Smooth muscle cell of the brain vasculature (primary cell): Measurements from ENCODE around the gene RGS9.
A peak's percentile ranks its signal among the peaks of the same experiment; 100 is the strongest.

Experiments
- DNase-seq: peaks from one replicate; pipeline ENCODE4 v3.0.0-alpha.2; 2012; ENCODE audit warnings: low read depth, low spot score

Gene RGS9

DNA sequence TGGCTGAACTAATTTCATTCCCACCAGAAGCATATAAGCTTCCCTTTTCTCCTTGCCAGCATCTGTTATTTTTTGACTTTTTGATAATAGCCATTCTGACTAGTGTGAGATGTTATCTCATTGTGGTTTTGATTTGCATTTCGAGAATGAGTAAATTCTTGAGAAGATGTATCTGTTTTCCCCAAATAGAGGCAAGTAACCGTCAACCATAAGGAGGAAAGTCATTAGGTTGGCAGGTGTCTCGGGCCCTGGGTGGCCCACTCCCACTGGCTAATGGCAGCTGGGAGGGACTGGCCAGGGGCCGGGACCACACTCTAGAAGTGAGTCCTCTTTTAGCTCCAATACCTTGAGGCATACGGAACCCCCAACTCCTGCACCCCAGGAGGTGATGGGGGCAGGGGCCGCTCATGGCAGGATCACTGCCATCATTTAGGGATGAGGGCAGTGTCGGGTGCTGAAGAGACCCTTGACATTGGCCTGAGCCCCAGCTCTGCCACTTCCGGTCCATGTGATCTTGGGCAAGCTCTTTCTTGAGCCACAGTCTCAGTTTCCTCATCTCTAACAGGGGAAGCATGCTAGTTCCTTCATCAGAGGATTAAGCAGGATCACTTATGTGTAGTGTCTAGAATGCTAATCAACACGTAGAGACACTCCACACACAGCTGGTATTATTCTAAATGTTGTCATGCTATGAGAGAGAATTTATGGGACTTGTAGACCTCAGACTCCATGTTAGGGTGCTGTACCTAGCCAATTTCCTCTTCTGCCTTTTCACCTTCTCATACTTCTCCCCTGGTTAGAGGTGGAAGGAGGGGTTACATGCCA lies 44.3 kb downstream of the RGS9 start:
- no peak for DNase-seq

DNA sequence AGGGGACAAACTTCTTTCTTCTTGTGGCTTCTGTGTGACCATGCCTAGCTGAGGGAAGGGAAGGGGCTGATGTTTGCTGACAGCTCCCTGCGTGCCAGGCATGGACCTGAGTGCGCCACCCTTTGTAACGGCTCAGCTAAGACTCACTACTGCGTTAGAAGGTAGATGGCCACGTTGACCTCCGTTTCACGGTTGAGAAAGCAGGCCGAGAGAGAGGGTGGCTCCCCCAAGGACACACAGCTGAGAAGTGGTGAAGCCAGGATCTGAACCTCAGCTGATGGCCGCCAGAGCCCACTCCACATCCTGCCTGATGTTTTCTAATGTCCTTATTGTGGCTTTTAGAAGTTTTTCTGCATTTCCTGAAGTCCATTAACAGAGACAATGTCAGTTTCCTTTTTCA lies 45.1 kb downstream of the RGS9 start:
- no peak for DNase-seq

DNA sequence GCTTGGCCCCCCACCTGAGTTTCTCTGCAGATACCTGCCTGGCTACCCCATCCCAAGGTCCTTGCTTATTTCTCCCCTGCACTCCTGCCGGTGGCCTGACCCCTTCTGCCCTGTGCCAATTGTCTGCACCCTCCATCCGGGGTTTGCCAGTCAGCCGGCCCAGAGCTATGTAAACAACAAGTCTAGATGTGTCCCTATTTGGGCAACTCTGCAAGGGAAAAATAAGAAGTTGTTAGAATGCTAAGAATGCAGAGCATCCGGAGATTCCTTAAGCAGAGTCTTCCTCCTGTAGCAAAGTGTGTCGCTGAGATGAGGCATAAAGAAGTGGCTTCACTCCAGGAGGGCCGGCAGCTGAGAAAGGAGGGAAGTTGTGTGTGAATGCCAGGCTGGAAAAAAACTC lies 46.6 kb downstream of the RGS9 start:
- no peak for DNase-seq

DNA sequence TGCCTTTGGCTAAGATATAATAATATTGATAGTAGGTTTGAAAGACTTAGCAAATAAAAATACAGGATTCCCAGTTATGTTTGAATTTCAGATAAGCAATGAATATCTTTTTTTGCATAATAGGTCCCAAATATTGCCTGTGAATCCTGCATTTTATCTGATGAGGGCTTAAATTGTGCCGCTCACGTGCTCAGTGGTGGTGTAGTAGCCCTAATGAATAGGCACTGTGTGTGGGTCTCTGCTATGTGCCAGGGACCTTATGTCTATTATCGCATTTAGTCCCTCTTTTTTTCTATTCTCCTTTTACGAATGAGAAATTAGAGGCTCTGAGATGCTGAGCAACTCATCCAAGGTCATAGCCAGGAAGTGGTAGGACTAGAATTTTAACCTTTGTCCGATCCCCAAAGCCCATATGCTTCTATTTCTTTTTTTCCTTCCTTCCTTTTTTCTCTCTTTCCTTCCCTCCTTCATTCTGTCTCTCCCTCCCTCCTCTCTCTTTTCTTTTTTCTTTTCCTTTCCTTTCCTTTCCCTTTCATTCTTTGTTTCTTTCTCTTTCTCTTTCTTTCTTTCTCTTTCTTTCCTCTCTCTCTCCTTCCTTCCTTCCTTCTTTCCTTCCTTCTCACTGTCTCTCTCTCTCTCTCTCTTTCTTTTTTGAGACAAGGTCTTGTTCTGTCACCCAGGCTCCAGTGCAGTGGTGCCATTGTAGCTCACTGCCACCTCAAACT lies 47.2 kb downstream of the RGS9 start:
- DNase-seq = no peak

DNA sequence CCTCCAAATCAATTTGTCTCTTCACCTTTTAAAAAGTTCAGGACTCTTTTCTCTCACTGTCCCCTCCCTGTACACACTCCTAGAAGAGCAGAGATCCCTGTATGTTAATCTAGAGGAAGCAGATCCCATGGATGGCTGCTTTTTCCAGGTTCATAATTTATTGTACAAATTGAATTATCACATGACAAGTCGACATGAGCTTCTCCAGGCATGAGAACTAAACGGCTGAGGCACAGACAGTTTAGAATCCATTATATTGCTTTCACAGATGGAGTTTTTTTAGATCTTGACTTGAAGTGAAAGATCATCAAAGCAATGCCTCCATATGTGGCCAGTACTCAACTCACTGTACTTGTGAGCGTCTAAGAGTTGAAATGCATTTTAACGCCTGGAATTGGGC lies 47.9 kb downstream of the RGS9 start:
- DNase-seq = no peak

DNA sequence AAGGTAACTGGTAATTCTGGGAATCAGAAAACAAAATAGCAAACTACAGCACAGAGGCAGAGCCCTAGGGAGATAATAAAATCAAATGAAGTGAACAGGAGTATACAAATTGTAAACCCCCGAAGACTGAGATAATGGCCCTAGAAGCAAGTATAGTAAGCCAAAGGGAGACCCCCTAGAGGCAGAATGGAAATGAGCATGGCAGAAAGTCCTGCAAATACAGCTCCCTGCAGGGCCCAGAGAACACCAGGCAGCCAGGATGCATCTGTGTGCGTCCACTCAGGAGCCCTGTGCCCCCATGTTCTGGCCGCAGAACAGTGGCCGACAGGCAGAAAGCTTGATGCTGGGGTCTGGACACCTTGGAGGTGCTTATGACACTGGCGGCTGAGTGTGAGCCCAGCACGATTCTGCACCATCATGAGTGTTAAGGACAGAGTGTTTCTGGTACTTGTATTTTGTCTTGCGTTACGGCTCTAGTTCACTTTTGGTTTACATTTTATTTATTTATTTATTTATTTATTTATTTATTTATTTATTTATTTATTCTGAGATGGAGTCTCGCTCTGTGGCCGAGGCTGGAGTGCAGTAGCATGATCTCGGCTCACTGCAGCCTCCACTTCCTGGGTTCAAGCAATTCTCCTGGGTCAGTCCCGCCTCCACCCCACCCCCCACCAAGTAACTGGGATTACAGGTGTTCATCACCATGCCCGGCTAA lies 48.7 kb downstream of the RGS9 start:
- DNase-seq = no peak

DNA sequence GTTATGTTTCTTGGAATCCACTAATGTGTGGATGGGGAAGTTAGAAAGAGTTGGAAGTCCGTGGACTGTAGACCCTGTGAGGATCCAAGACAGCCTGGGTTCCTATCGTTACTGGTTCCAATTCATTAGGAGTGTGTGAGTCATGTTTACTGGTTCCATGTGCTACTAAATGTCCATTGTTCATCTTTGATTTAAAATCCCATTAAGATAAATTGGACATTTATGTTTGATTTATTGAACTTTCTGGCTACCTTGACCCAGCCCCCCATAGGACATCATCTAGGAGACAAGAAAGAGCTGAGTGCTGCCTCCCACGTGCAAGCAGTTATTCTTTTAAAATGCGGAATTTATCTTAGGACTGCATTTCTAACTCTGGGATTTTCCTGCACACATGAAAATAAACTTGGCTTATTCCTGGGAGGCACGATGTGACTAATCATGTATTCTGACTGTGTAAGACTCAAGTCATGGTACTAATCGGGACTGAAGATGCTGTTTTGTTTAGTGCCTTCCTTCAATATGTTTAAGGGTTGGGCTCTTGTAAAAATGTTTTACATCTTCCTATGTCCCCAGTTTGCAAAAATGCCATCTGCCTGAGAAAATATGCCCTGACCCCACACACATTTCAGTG lies 53.4 kb downstream of the RGS9 start:
- DNase-seq = no peak

DNA sequence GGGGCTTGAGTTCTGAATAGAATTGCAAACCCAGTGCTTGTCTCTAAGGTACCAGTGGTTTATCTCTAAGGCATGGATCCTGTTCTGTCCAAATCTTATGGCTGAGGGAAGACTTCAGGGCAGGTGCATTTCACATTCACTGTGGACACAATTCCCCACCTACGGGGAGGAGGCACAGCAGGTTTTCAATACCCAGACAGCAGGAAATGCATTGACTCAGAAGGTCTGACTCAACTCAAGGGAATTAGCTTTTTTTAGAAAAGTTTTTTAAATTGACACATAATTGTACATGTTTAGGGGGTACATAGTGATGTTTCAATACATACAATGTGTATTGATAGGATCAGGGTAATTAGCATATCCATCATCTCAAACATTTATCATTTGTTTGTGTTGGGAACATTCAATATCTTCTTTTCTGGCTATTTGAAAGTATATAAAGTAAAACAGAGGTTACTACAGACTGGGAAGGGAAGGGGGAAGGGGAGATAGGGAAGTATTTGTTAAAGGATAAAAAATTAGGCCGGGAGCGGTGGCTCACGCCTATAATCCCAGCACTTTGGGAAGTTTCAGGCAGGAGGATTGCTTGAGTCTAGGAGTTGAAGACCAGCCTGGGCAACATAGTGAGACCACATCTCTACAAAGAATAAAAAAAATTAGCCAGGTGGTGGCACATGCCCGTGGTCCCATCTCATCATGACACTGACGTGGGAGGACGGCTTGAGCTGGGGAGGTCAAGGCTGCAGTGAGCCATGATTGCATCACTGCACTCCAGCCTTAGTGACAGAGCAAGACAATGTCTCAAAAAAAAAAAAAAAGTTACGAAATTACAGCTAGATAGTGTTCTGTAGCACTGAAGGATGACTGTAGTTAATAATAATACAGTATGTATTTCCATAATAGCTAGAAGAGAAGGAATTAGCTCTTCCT lies 54.9 kb downstream of the RGS9 start:
- no peak for DNase-seq

DNA sequence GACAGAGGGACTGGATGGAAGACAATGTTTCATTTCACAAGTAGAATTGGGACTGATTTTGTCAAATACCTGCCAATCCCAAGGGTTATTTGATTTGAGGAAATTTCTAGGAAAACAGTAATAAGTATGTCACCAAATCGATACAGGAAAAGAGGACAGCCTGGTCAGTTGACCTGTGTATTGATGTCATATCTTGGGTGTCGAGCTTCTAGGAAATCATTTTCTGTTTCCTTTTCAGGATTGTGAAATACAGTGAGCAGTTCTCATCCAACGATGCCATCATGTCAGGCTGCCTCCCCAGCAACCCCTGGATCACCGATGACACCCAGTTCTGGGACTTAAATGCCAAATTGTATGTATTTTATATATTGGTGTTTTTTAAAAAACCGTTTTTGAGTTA lies 56.1 kb downstream of the RGS9 start:
- DNase-seq = no peak

DNA sequence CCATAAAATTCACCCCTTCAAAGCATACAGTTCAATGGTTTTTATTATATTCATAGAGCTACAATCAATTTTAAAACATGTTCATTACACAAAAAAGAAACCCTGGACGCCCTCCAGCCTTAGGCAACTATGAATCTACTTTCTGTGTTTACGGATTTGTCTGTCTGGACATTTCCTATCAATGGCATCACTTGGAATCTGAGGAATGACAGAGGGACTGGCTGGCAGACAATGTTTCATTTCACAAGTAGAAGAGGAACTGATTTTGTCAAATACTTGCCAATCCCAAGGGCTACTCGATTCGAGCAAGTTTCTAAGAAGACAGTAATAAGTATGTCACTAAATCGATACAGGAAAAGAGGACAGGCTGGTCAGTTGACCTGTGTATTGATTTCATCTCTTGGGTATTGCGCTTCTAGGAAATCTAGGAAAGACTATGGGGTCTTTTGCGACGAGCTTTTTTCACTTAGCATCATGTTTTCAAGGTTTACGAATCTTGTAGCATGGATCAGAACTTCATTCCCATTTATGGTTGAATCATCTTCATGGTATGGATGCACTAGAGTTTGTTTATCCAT lies 56.6 kb downstream of the RGS9 start:
- no peak for DNase-seq

DNA sequence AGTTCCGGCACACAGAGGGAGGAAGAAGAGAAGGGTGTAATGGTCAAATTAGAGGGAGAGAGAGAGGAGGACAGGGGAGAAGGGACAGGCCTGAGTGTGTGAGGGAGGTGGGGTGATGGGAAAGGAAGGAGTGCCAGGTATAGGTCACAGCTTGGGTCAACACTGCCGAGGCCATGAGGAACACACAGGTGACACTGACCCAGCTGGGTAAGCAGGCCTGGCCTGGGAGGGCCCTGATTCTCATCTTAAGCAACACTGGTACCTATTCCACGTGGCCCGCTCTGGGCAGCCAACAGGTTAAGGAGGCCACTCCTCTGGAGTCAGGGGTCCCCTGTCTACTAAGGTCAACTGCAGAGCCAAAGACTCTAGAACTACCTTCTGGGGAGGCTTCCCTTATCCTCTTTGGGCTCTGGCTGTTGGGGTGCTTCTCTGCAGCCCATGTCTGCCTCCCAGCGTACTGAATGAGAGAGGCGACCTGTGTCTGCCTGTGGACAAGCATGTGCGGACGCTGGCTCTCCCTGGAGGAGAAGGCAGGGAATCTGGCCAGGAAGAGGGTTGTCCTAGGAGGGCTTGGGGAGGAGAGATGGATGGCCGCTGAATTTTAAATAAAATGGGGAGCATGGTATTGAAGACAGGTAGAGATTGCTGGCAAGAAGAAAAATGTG lies 57.6 kb downstream of the RGS9 start:
- no peak for DNase-seq

DNA sequence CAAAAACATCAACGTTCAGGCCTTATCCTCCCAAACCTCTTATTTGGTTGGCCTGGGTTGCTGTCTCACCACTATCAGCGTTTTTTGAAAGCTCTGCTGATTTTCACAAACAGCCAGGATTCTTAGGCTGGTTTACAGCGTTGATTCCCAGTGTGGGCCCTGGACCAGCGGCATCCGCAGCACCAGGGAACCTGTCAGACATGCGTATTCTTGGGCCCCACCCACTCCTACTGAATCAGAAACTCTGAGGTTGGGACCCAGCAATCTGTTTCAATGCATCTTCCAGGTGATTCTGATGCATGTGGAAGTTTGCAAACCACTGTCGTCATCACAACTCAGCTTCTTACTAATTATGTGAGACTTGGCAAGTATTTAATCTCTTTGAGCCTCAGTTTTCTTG lies 58.5 kb downstream of the RGS9 start:
- no peak for DNase-seq

DNA sequence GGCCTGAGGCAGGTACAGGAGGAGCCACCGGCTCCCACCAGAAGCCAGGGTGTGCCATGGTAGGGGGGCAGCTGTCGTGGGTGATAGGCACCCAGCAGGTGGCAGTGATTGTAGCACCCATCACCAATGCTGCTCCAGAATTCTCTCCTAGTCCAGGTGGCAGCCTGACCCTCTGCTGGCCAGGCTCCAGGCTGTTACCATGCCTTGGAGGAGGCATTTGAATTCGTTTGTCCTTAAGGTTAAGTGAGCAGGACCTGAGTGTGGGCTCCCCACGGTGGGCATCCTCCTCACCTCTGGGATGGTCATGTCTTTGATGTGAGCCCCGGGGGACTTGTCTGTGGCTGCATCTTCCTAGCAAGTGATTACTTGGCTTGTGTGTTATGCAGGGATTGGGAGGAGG lies 59.4 kb downstream of the RGS9 start:
- DNase-seq = no peak

DNA sequence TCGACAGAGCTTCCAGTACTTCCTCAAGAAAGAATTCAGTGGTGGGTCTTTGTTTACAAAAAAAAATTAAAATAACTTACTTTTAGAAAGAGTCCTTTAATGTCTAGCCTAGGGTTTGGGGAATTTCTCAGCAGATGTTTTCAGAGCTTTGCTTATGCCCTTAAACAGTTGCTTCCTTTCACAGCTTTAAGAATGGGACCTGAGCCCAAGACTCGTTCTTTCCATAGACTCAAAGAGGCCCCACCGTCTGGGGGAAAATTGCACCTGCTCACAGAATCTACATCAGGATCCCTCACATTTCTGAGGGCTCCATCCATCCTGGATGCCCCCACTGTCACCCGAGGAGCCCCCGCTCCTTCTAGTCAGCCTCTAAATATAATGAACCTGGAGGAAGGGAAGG lies 60.0 kb downstream of the RGS9 start:
- DNase-seq = no peak

DNA sequence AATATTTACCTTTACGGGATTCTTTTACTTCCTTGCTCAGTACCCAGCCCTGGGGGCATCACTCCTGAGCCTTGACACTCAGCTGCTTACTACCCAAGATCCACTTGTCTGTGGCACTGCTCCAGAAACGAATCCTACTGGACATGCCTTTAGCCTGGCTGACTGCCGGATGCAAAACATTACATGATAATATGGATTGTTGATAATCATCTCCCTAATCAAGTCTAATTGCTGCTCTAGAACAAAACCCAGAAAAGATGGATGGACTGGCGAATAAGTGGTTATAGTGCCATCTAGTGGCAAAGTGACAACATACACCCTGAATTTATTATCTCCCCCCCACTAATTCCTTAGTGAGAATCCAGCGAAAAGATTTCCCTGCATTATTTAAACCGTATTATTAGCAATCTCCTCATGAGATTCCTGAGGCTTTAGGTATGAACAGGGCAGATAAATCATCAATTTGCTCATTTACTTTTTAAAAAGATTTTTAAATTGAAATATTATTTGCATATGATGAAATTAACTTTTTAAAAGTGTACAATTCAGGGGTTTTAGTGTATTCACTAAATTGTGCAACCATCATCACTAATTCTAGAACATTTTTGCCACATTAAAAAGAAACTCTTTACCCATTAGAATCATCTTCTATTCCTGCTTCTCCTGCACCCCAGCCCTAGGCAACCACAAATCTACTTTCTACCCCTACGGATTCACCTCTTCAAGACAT lies 61.6 kb downstream of the RGS9 start:
- peak; percentile 24 for DNase-seq

DNA sequence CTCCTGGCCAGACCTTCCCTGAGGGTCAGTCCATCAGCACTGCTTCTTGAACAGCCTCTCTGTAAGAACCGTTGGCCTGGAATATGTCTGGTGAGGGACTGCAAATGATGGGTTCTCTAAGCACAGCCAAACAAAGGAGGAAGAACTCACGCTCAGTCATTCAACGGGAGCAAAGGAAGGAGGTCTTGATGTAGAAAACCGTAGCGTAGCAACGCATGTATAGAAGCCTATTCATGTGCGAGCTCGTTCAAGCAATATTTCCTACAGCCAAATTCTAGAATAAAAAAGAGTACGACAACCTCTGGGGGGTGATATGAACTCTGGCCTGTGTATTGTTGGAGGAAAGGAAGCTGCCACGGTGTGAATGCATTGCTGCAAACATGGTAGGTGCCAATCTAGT lies 64.2 kb downstream of the RGS9 start:
- DNase-seq = no peak

DNA sequence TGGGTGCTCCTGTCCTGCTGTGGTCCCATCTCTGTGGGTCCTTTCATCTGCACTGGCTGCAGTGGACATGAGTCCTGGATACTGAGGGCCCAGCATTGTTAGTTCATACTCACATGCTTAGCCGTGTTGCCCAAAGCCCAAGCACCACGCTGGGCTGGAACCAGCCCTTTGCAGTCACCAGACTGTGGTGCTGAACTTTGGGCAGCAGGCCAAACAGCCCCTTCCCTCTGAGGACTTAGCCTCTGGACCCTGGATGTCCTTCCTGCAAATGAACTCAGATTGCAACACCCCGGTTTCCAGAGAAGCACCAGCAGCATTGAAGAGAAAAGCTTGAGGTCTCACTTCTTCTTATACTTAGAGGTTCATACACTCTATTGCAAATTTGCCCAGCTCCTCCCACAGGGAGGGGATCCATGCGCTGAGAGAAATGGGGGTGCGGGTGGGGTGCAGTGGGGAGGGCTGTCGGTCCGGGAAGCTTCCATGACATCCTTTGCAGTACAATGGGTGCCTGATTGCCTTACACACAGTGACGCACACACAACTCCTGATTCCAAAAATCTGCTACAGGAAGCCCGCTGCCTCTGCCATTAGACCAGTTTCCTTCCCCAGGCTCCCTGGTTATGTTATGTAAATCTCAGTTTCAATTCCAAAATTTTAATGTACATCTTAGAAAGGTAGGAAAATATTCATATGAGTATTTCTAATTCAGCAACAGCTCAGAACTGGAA lies 65.8 kb downstream of the RGS9 start:
- no peak for DNase-seq

DNA sequence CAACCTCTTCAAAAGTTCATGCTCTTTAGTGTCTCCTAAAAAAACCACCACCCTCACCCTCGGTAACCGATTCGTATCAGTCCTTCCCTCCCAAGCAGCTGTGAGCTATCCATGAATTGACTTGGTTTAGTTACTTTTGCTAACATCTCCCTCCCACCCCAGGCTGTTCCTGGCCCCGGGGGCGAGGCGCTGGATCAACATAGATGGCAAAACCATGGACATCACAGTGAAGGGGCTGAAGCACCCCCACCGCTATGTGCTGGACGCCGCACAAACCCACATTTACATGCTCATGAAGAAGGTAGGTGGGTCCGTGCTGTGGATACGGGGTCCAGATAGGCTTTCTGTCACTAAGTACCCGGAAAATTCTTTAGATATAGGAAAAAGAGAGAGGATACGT lies 66.8 kb downstream of the RGS9 start:
- DNase-seq = no peak

DNA sequence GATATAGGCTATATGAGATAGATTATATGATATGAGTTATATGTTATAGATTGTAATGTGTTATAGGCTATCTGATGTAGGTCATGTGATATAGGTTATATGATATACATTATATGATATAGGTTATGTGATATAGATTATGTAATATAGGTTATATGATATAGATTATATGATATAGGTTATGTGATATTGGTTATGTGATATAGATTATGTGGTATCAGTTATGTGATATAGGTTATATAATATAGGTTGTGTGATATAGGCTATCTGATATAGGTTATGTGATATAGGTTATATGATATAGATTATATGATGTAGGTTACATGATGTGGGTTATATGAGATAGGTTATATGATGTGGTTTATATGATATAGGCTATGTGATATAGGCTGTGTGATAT lies 68.5 kb downstream of the RGS9 start:
- no peak for DNase-seq
